SKM-1 treated with dmso at 0.1 percent for 144 hours (cell line): ENCODE results near the gene SLC24A4.

ENCODE experiments used
- DNase-seq: peaks from one replicate; lab custom pipeline; 2025; ENCODE audit not compliant: unreplicated experiment; lab: John Stamatoyannopoulos, UW

The SLC24A4 gene

DNA sequence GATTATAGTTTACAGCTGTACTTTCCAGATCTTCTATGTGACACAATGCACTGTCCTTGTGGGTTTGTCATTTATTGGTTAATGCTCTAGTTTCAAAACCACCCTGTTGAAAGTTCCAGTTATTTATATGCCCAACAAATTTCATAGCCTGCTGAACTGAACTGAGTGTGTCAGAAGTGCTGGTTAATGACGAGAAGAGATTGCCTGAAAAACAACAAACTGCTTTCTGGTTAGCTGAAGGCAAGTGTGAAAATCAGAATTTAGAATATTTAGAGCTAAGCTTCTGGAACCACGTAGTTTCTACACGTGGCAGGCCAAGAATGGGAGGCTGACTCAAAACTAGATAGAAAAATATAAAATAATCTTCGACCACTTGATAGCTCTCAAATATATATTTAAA, 171.5 kb downstream of the SLC24A4 start:
- no peak for DNase-seq

GRCh38 chr14:92495027-92495426, 172.1 kb downstream of the SLC24A4 start:
- DNase-seq = peak; percentile 36

GRCh38 chr14:92496191-92496857, 173.4 kb downstream of the SLC24A4 start:
- no peak for DNase-seq

- DNase-seq = no peak
These were observed 174.4 kb downstream of the SLC24A4 start for GRCh38 chr14:92497391-92497790.

DNA sequence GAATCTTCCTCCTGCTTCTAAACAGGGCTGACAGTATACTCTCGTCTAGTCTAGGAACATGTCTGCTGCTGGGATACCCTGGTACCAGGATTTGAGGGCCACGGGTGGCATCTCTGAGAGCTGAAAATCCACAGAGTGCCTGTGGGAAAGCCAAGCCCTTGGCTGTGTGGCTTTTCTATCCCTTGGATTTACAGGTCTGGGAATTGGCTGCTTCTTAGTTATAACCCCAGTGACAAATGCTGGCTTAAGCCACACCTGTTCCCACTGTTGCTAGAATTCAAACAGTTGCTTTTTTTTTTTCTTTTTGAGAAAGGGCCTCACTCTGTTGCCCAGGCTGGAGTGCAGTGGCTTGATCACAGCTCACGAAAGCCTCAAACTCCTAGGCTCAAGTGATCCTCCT, 176.3 kb downstream of the SLC24A4 start:
- no peak for DNase-seq

GRCh38 chr14:92500491-92500941, 177.6 kb downstream of the SLC24A4 start:
- no peak for DNase-seq

GRCh38 chr14:92501891-92502351, 179.0 kb downstream of the SLC24A4 start:
- no peak for DNase-seq

- no peak for DNase-seq
These were observed 179.7 kb downstream of the SLC24A4 start for GRCh38 chr14:92502541-92503286.

DNA sequence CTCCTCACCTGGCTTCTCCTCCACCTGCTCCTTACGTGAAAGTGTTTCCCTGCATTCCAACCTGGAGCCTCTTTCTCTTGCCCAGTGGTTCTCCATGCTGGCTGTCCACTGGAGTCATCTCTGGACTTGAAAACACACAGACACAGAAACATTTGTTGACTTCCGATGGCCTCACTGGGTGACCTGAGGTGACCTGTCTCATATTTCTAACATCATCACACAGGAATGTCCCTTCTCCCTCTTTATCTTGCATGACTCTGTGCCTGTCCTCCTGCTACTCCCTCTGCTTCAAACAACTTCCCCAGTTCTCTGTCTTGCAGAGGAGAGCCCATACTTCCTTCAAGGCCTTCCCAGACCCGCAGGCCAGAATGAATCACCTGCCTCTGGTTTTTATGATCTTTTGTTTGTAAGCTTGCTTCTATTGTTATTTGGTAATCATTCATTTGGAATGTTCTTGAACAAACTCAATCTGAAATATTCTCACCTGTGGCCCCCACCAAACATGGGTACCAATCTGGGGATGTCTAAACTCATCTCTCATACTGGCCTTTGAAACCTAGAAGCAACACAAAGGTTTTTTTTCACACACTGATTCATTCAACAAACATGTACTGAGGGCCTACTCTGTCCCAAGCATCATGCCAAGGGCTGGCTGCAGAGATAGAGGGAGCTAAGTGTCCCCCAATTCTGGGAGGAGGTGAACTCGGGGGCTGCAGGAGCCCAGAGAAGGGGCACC, 181.0 kb downstream of the SLC24A4 start:
- no peak for DNase-seq

DNA sequence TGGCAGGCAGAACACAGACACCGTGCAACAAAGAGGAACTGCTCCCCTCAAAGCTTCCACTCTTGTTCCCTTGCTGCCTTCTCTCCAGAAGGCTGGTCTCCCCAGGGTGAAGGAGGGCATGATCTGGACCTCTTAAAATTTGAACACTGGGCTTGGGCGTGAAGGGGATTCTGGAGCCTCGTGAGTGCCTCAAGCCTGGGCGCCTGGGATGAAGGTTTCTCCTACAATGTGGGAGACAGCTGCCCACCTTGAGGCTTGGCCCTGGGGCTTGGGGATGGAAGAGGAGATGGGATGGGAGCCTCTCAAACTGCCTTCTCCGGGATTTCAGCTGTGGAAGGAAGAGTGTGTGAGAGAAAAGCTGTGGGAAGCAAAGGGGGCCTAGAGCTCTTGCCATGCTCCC, 182.9 kb downstream of the SLC24A4 start:
- DNase-seq = no peak

DNA sequence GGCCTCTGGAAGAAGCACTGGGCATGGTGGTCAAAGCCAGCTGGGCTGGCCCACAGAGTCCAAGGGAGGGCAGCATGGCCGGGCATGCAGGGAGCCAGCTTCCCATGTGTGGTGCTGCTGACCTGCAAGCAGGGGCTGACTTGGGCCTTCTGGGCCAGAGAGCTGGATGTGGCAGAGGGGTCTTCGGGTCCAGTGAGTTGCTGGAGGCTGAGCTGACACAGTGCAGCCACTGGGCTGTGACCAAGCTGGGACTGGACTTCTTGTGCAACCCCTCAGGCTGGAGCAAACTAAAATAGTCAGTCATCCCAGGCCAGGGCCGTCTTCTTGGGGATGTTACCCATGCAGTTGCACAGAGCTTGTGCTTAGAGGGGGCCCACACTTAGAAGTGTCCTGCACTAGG, 183.3 kb downstream of the SLC24A4 start:
- no peak for DNase-seq

GRCh38 chr14:92507174-92507768, 184.3 kb downstream of the SLC24A4 start:
- peak; percentile 11 for DNase-seq

GRCh38 chr14:92510972-92511371, 188.0 kb downstream of the SLC24A4 start:
- no peak for DNase-seq

DNA sequence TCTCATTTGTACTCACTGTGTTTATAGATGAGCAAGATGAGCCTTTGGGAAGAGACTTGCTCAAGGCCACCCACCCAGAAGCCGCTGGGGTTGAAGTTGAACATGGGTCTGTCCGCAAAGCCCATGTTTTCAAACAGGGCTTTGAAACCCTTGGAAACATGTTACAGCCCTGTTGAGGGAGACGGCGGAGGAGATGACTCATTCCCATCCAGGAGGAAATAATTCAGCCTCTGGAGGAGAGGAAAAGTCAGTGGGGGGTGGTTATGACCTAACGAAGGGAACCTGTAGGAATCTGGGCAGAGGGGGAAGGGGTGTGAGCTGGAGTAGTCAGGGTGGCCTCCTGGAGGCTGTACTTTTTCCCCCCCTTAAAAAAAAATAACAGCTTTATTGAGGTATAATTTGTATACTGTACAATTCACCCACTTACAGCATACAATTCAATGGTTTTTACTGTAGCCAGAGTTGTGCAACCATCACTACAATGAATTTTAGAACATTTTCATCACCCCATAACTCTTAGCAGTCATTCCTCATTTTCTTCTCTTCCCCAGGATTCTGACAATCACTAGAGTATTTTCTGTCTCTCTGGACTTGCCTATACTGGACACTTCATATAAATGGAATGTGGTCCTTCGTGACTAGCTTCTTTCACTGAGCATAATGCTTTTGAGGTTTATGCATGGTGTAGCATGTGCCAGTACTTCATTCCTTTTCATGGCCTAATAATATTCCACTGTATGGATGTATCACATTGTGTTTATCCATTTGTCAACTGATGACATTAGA, 188.7 kb downstream of the SLC24A4 start:
- no peak for DNase-seq

DNA sequence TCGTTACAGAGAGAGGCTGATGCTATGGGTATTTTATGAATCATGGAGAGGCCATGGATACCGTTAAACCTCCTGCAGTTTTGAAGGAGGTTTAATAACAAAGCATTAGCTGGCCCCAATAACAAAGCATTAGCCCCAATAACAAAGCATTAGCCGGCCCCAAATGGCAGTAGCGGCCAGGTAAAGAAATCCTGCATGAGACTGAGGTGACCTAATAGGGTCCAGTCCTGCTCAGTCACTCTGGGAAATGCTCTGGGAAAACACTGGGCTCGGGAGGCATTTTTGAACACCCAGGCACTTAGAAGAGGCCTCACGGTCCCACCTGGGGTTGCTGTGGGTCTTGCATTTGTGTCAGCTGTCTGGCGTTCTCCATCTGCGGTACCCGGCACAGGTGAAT, 189.8 kb downstream of the SLC24A4 start:
- no peak for DNase-seq

GRCh38 chr14:92513204-92513965, 190.4 kb downstream of the SLC24A4 start, which contains the start of gene RIN3:
TSS of gene RIN3 (plus strand) at chr14:92513781. CDS start at chr14:92513933, 152 bp downstream.
- DNase-seq = no peak

DNA sequence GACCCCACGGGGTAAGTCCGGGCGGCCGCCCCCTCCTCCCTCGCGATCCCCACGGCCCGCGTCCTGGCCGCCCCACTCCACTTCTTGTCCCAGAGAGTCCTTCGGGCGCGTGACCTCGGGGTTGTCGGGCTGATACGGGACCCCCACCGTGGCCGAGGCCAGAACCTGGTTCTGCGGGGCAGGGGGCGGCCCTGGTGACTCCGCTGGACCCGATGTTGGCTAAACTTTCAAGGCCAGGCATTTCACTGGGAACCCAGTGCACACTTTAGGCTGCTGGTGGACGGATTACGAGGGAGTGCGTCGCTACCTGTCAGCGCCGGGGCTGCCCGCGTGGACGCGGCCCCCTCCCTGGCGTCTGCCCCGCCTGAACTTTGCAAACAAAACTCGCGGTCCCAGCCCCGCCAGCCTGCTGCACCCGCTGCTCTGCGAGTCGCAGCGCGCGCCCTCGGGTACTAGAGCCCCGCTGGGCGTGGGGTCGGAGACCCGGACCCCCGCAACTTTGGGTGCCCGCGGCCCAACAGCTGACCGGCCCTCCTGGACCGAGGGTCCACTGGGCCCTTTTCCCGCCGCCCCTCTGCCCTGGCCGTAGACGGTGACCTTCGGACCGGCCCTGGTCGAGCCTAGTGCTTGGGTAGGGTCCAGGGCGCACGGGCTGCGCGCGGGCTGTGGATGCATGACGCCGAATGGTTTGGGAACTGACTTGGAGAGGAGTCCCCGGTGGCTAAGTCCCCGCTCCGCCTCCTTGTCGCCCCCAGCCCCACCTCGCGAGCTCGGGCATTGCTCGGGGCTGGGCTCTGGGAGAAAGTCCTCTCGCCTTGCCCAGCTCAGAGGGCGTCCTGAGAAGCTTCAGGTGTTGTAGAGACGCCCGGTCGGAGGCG, 191.2 kb downstream of the SLC24A4 start:
- no peak for DNase-seq

- no peak for DNase-seq
These were observed 192.0 kb downstream of the SLC24A4 start for GRCh38 chr14:92514844-92515514.
